OCI-LY3 (cell line): Measurements from ENCODE around the gene ZCCHC9.

Experiments
- EZH2phosphoT487 ChIP-seq: fragments of 200-600 bp; shearing (Covaris generic); IDR thresholded peaks from 2 replicates; pipeline ENCODE4 v1.6.1; 2018; ENCODE audit warnings: antibody characterized with exemption, mixed run types, low read depth
- TF ChIP-seq, protein P1 (sequence below): fragments of 200-600, 300-600 bp; sonication (generic); IDR thresholded peaks from 2 replicates; pipeline ENCODE4 v1.5.1; 2014; ENCODE audit warnings: antibody characterized with exemption, low read length, low read depth

DNA sequence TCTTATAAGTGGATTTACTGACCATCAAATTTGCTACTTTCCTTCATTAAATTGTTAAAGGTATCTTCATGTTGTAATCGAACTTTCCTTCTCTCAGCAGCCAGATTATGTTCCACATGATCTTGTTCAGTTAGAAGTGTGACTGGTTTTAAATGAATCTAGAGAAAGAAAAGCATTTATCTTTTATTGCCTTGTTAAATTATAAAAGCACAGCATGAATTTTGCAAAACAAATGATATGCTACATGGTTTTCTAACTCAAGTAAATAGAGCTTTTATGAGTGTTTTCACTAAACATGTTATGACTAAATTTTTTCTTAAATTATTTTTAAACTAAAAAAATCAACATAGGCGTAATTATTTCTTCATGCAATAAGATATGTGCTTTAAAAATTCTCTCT is 58.5 kb downstream of the ZCCHC9 start:
- TF ChIP-seq, protein P1, sequence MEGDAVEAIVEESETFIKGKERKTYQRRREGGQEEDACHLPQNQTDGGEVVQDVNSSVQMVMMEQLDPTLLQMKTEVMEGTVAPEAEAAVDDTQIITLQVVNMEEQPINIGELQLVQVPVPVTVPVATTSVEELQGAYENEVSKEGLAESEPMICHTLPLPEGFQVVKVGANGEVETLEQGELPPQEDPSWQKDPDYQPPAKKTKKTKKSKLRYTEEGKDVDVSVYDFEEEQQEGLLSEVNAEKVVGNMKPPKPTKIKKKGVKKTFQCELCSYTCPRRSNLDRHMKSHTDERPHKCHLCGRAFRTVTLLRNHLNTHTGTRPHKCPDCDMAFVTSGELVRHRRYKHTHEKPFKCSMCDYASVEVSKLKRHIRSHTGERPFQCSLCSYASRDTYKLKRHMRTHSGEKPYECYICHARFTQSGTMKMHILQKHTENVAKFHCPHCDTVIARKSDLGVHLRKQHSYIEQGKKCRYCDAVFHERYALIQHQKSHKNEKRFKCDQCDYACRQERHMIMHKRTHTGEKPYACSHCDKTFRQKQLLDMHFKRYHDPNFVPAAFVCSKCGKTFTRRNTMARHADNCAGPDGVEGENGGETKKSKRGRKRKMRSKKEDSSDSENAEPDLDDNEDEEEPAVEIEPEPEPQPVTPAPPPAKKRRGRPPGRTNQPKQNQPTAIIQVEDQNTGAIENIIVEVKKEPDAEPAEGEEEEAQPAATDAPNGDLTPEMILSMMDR: no peak
- no peak for TF ChIP-seq EZH2phosphoT487
